MG63 (cell line): ENCODE measurements around the gene PLXNB3. TPM values are rescaled to one million over a fixed set of nuclear protein-coding genes. Genes with fewer than 3 reads are reported as not detected.

Source experiments
- DNase-seq: peaks from one replicate; pipeline ENCODE4 v3.0.0-alpha.2; 2020
- H3K27me3 ChIP-seq: fragments of 250-450 bp; sonication (Bioruptor Pico); 2 replicates; pipeline ENCODE4 v1.5.1; 2020; ENCODE audit warnings: mild to moderate bottlenecking, moderate library complexity
- H3K36me3 ChIP-seq: fragments of 250-450 bp; sonication (Bioruptor Pico); 2 replicates; pipeline ENCODE4 v1.5.1; 2020; ENCODE audit warnings: mild to moderate bottlenecking, moderate library complexity
- H3K4me3 ChIP-seq: fragments of 250-450 bp; sonication (Bioruptor Pico); 2 replicates; pipeline ENCODE4 v1.5.1; 2020; ENCODE audit warnings: mild to moderate bottlenecking, moderate library complexity
- H3K9me3 ChIP-seq: fragments of 250-450 bp; sonication (Bioruptor Pico); 2 replicates; pipeline ENCODE4 v1.5.1; 2020; ENCODE audit warnings: mild to moderate bottlenecking, moderate library complexity
- total RNA-seq: library from RNA; depleted of rRNA; stranded (reverse); fragments of >200 nt; shearing (Covaris generic); gene quantifications from 2 replicates; pipeline ENCODE4 v1.2.3, GENCODE V29; 2014; ENCODE audit warnings: low replicate concordance; rRNA removed

Gene PLXNB3
- 7.5 and 7.6 TPM in 2 replicates for total RNA-seq

DNA sequence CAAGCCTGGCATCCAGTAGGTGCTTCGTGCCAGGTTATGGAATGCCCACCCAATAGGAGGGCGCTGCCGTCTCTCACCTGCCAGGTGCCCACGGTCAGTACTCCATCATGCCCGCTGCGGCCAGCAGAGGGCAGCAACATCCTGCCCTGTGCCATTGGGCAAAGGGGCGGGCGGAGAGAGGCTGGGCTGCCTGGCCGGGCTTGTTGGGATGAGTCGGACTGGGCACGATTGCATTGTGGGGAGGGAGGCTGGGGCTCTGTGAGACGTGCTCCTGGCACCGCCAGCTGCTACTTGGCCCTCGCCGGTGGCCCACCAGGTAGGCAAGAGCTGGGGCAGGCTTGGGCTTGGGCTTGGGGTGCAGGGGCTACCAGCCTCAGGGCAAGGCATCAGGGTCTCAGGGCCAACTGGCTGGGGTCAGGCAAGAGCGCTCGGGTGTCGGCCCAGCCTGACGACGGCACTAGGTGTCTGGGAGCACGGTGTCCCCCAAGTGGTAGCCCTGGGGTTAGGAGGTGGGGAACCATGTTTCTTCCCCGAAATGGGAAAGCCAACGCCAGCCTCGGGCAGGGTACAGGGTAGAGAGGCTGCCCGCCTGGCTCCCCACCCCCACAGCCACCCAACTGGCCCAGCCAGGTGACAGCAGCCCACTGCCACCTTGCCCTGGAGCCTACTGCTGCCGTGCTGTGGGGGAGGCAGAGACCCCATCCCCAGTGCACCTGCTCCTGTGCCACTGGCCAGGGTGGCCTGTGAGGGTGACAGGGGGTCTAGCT lies at the start of gene PLXNB3:
Gene PLXNB3, plus strand, starts transcription at position 261 of the 767 bp plus-strand sequence. CDS start 1,287 bp downstream, outside the sequence.
- DNase-seq = peak; percentile 84
- no peaks in the 10 kb centered on the region for H3K9me3 ChIP-seq
- no peaks in the 10 kb centered on the region for H3K36me3 ChIP-seq
- H3K27me3 ChIP-seq = no peaks in the 10 kb centered on the region
- H3K4me3 ChIP-seq = peak within 1 kb of the TSS; percentile 48

GRCh38 chrX:153714256-153714655 lies 49.8 kb upstream of the PLXNB3 start:
- Histone ChIP-seq H3K36me3 (peaks cover 14% of the 10 kb centered on the region), H3K9me3 (no peaks in the 10 kb centered on the region), H3K4me3 (no peak overlapping the region), H3K27me3 (no peaks in the 10 kb centered on the region)
- DNase-seq = no peak

- DNase-seq = no peak
- H3K9me3 ChIP-seq = no peaks in the 10 kb centered on the region
- peaks cover 27% of the 10 kb centered on the region for H3K36me3 ChIP-seq
- no peak overlapping the region for H3K4me3 ChIP-seq
- no peaks in the 10 kb centered on the region for H3K27me3 ChIP-seq
Observed at GRCh38 chrX:153717445-153717844, 46.6 kb upstream of the PLXNB3 start.

- Histone ChIP-seq H3K36me3 (peaks cover 31% of the 10 kb centered on the region), H3K4me3 (no peak overlapping the region), H3K27me3 (no peaks in the 10 kb centered on the region), H3K9me3 (no peaks in the 10 kb centered on the region)
- no peak for DNase-seq
Observed at GRCh38 chrX:153719238-153719637, 44.8 kb upstream of the PLXNB3 start.

DNA sequence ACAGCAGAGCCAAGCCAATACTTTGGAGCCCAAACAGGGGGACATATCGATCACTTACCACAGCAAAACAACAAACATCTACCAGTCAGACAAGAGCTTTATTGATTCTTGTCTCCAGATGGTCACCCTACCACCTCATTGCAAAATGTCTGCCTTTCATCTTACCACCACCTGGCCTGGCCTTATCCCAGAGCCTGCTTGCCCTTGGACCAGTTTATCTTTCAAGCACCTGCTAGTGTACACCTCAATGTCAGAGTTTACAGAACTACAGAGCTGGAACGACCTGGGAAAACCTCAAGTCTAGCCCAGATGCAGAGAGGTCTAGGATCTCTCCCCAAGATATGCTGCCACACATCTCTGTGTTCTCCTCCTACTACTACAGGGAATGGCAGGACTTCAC lies 44.3 kb upstream of the PLXNB3 start:
- Histone ChIP-seq H3K27me3 (no peaks in the 10 kb centered on the region), H3K9me3 (no peaks in the 10 kb centered on the region)
- DNase-seq = no peak

GRCh38 chrX:153722704-153723350 lies 41.2 kb upstream of the PLXNB3 start:
- no peaks in the 10 kb centered on the region for H3K9me3 ChIP-seq
- no peak for DNase-seq
- peak overlapping the region; percentile 73 for H3K4me3 ChIP-seq
- peaks cover 21% of the 10 kb centered on the region for H3K36me3 ChIP-seq
- H3K27me3 ChIP-seq = no peaks in the 10 kb centered on the region

More for the DNA sequence above, 44.3 kb upstream of the PLXNB3 start:
- H3K4me3 ChIP-seq = no peak overlapping the region
- H3K36me3 ChIP-seq = peaks cover 29% of the 10 kb centered on the region

GRCh38 chrX:153723351-153724251 lies 40.4 kb upstream of the PLXNB3 start:
- peaks cover 19% of the 10 kb centered on the region for H3K36me3 ChIP-seq
- DNase-seq = peak; percentile 41

DNA sequence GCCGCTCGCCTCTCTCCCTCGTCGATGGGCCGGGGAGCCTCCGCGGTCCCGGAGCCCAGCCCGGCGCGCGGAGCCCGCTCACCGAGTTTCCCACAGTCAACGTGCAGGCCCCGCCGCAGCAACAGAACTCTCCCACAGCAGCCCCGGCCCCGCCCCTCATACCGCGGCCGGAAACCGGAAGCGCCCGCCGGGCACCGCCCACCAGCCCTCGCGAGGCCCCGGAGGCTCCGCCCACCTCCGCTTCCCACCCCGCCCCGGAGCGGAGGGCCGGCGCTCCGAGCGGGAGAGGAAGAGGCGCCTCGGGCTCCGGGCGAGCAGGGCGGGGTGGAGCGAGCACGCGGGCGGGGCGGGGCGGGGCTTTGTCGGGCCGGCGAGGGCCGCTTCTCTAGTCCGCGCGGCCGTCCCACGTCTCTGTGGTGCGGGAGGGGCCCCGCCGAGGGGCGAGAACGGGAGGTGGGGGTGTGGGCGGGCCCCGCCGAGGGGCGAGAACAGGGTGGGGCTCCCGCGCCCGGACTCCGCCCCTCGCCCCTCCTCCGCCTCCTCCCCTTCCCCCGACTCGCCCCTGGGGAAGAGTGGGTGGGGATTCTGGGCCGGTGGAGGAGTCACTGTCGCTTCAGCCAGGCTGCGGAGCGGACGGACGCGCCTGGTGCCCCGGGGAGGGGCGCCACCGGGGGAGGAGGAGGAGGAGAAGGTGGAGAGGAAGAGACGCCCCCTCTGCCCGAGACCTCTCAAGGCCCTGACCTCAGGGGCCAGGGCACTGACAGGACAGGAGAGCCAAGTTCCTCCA lies 39.6 kb upstream of the PLXNB3 start, which contains the start of the genes ABCD1 and BCAP31:
Gene ABCD1, plus strand, starts transcription at position 605 of the 787 bp plus-strand sequence. CDS start 411 bp downstream, outside the sequence.
Gene BCAP31, minus strand, starts transcription at position 136 of the 787 bp plus-strand sequence. CDS start 1,143 bp downstream, outside the sequence.
- DNase-seq = peak; percentile 88
- peak within 1 kb of the TSS; percentile 73 for H3K4me3 ChIP-seq
- H3K9me3 ChIP-seq = no peaks in the 10 kb centered on the region
- H3K36me3 ChIP-seq = peaks cover 21% of the 10 kb centered on the region
- H3K27me3 ChIP-seq = no peaks in the 10 kb centered on the region

More at GRCh38 chrX:153723351-153724251, 40.4 kb upstream of the PLXNB3 start:
- H3K4me3 ChIP-seq = peak overlapping the region; percentile 73
- no peaks in the 10 kb centered on the region for H3K9me3 ChIP-seq
- no peaks in the 10 kb centered on the region for H3K27me3 ChIP-seq

DNA sequence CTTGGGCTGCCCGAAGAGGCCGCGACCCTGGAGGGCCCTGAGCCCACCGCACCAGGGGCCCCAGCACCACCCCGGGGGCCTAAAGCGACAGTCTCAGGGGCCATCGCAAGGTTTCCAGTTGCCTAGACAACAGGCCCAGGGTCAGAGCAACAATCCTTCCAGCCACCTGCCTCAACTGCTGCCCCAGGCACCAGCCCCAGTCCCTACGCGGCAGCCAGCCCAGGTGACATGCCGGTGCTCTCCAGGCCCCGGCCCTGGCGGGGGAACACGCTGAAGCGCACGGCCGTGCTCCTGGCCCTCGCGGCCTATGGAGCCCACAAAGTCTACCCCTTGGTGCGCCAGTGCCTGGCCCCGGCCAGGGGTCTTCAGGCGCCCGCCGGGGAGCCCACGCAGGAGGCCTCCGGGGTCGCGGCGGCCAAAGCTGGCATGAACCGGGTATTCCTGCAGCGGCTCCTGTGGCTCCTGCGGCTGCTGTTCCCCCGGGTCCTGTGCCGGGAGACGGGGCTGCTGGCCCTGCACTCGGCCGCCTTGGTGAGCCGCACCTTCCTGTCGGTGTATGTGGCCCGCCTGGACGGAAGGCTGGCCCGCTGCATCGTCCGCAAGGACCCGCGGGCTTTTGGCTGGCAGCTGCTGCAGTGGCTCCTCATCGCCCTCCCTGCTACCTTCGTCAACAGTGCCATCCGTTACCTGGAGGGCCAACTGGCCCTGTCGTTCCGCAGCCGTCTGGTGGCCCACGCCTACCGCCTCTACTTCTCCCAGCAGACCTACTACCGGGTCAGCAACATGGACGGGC lies 38.8 kb upstream of the PLXNB3 start:
- no peaks in the 10 kb centered on the region for H3K27me3 ChIP-seq

DNA sequence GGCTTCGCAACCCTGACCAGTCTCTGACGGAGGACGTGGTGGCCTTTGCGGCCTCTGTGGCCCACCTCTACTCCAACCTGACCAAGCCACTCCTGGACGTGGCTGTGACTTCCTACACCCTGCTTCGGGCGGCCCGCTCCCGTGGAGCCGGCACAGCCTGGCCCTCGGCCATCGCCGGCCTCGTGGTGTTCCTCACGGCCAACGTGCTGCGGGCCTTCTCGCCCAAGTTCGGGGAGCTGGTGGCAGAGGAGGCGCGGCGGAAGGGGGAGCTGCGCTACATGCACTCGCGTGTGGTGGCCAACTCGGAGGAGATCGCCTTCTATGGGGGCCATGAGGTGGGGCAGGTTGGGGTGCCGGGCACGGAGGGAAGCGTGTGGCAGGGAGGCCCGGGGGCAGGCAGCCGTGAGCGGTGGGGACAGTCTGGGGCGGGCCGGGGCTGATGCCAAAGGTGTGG lies 38.2 kb upstream of the PLXNB3 start:
- H3K36me3 ChIP-seq = peaks cover 24% of the 10 kb centered on the region
- no peaks in the 10 kb centered on the region for H3K9me3 ChIP-seq
- no peaks in the 10 kb centered on the region for H3K27me3 ChIP-seq
- H3K4me3 ChIP-seq = peak overlapping the region; percentile 73
- DNase-seq = no peak

More for the DNA sequence above, 38.8 kb upstream of the PLXNB3 start:
- Histone ChIP-seq H3K9me3 (no peaks in the 10 kb centered on the region), H3K4me3 (peak overlapping the region; percentile 73), H3K36me3 (peaks cover 26% of the 10 kb centered on the region)
- no peak for DNase-seq

GRCh38 chrX:153726286-153727122 lies 37.5 kb upstream of the PLXNB3 start:
- DNase-seq = peak; percentile 85
- H3K4me3 ChIP-seq = peak overlapping the region; percentile 73

DNA sequence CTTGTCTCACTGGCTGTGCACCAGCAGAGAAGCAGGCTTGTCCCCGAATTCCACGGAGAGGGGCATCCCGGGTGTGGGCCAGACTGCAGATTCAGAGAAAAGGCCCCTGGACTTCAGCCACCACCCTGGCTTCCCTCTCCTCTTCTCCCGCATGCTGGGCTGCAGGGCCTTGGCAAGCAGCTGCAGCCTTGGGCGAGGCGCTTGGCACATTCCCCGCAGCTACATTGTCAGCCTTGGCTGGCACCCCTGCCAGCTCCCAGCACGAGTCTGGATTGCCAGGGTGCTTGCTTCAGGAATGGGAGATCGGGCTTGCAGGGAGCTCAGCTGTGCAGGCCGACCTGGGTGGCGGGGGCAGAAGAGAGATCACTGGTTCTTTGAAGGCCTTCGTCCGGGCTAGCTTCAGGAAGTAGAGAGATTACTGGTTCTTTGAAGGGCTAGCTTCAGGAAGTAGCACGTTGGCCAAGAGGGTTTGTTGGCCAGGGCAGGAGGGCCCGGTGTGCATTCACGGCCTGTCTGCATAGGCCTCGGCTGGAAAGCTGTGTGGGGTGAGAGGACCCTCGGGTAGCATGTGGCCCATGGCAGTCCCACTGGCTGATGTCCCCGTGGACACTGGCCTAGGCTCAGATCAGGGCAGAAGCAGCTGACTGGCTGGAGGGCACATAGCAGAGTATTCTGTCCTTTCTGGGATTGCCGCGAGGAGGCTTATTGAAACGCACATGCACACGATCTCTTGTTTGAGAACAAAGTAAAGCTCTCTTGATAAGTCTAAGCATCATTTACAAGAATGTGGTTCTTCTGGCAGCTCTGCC lies 36.7 kb upstream of the PLXNB3 start:
- H3K4me3 ChIP-seq = peak overlapping the region; percentile 73
- no peaks in the 10 kb centered on the region for H3K27me3 ChIP-seq
- no peaks in the 10 kb centered on the region for H3K9me3 ChIP-seq
- peaks cover 28% of the 10 kb centered on the region for H3K36me3 ChIP-seq
- DNase-seq = peak; percentile 93

More at GRCh38 chrX:153726286-153727122, 37.5 kb upstream of the PLXNB3 start:
- Histone ChIP-seq H3K36me3 (peaks cover 29% of the 10 kb centered on the region), H3K27me3 (no peaks in the 10 kb centered on the region), H3K9me3 (no peaks in the 10 kb centered on the region)

DNA sequence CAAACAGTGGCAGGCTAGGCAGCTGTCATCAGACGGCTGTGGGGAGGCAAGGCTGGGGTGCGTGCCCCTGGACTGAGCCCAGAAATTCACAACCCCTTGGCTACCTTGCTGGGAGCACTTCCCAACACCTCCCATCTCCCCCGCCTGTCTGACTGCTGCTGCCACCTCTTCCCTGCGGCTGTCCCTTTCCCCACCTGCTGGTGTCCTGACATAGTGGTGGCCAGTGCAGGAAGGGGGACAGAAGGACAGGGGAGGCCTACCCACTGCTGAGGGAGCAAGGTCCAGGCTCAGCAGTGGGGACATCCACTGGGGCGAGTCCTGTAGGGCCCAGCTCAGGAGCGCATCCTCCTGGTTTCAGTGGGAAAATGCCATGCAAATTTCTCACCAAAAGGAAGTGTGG lies 36.0 kb upstream of the PLXNB3 start:
- H3K27me3 ChIP-seq = no peaks in the 10 kb centered on the region
- no peak overlapping the region for H3K4me3 ChIP-seq
- no peak for DNase-seq

More for the DNA sequence above, 36.0 kb upstream of the PLXNB3 start:
- peaks cover 21% of the 10 kb centered on the region for H3K36me3 ChIP-seq
- no peaks in the 10 kb centered on the region for H3K9me3 ChIP-seq
